ENCODE data around the gene AGBL1. TPM values are rescaled to one million over a fixed set of nuclear protein-coding genes. Genes with fewer than 3 reads are reported as not detected.

Gene AGBL1
- total and polyA plus RNA-seq, 8 donors, result under 0.01 to 0.18 TPM; not detected in 6

DNA sequence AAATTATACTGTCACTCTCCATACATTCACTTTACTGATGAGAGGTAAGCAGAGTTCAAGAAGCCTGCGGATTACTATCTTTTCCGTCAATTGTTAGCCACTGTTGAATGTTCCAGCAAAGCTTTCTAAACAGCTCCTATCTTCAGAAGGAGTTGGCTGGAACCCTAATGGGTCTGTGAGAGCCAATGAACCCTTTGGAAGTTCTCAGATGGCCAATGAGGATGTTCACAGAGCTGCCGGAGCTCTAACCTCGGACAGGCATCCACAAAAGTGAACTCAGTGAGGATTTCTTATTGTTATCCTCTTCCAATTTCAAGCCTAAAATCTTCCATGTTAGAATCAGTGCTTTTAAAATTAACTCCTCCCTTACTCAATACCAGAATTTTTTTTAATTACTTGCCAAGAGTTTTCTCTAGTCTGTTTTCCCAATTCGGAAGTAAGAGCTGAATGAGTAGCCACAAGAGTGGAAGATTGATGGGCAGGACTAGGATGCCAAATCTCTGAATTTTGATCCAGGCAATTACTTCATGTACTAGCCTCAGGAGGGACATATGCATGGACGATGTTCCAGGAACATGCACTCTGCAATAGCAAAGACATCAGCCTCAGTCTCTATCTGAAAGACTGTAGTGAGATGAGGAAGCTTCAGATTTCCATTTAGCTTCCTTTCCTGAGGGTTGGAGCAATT is 78.1 kb downstream of the AGBL1 start:
- Histone ChIP-seq H3K27ac (no peak overlapping the region), H3K27me3 (no peaks in the 10 kb centered on the region), H3K9me3 (no peaks in the 10 kb centered on the region), H3K4me3 (no peak overlapping the region), H3K36me3 (no peaks in the 10 kb centered on the region), H3K4me1 (no peaks in the 10 kb centered on the region)
- TF ChIP-seq, protein P1, sequence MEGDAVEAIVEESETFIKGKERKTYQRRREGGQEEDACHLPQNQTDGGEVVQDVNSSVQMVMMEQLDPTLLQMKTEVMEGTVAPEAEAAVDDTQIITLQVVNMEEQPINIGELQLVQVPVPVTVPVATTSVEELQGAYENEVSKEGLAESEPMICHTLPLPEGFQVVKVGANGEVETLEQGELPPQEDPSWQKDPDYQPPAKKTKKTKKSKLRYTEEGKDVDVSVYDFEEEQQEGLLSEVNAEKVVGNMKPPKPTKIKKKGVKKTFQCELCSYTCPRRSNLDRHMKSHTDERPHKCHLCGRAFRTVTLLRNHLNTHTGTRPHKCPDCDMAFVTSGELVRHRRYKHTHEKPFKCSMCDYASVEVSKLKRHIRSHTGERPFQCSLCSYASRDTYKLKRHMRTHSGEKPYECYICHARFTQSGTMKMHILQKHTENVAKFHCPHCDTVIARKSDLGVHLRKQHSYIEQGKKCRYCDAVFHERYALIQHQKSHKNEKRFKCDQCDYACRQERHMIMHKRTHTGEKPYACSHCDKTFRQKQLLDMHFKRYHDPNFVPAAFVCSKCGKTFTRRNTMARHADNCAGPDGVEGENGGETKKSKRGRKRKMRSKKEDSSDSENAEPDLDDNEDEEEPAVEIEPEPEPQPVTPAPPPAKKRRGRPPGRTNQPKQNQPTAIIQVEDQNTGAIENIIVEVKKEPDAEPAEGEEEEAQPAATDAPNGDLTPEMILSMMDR (IDR thresholded peaks at IDR 0.05), result no peak
- TF ChIP-seq POLR2AphosphoS5 (IDR thresholded peaks at IDR 0.05), result no peak
- TF ChIP-seq EP300 (IDR thresholded peaks at IDR 0.05), result no peak
- no peak for TF ChIP-seq POLR2A (IDR thresholded peaks at IDR 0.05)
- intact Hi-C loops (cut with DNase I; ENCODE audit: low total_unique reads), result no loop called here
- 71 to 83% (median 79%) methylated on average over 6 of the region's 6 CpGs for WGBS, 5 donors
- peak in 1 of 2 donors; percentile 7 for DNase-seq

DNA sequence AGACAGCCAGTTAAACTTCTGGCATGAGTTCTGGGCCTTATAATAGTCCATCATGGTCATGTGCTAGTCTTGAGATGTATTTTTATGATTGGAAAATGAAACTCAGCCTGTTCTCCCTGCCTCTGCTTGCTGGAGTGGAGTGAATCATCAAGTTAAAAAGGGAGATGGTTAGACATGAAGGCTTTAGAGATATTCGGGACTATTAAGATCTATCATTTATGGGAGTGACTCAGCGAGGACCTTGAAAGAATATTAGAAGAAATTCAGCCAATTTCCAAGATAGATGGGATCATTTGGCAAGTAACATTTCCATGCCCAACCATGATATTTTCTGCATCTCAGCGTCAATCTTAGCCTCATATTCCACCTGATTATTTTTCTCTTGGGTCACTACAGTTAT is 79.8 kb downstream of the AGBL1 start:
- H3K36me3 ChIP-seq, result no peaks in the 10 kb centered on the region
- WGBS, 5 donors, result 62 to 86% (median 78%) methylated on average over 3 of the region's 3 CpGs
- no peak overlapping the region for H3K27ac ChIP-seq
- TF ChIP-seq POLR2AphosphoS5 (IDR thresholded peaks at IDR 0.05) (no peak), EP300 (IDR thresholded peaks at IDR 0.05) (no peak), POLR2A (IDR thresholded peaks at IDR 0.05) (no peak)
- TF ChIP-seq, protein P1 (IDR thresholded peaks at IDR 0.05), result no peak
- intact Hi-C loops (cut with DNase I; ENCODE audit: low total_unique reads), result no loop called here
- no peak overlapping the region for H3K4me3 ChIP-seq
- no peaks in the 10 kb centered on the region for H3K27me3 ChIP-seq
- peaks cover 0 to 6% (median 0%) of the 10 kb centered on the region in 4 donors for H3K4me1 ChIP-seq
- DNase-seq, result no peak
- H3K9me3 ChIP-seq, result no peaks in the 10 kb centered on the region

DNA sequence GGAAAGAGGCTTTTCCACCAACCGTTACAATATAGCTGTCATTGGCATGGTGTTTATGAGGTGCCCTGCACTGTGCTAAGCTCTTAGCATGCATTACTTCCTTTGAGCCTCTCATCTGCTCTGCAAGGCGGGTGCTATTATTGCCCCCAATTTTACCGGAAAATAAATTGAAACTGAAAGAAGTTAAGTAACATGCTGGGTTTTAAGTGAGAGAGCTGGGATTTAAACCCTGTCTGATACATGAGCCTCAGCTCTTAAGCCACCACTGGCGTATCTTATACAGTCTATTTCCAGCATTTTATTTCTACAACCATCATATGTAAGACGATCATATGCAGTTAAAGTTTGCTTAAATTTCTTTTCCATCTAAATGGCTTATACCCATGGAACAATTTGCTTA is 81.6 kb downstream of the AGBL1 start:
- Histone ChIP-seq H3K27ac (no peak overlapping the region), H3K36me3 (no peaks in the 10 kb centered on the region), H3K4me3 (no peak overlapping the region), H3K4me1 (peaks cover 0 to 6% (median 0%) of the 10 kb centered on the region in 4 donors), H3K9me3 (no peaks in the 10 kb centered on the region), H3K27me3 (no peaks in the 10 kb centered on the region)
- no peak for DNase-seq
- TF ChIP-seq EP300 (IDR thresholded peaks at IDR 0.05) (no peak), POLR2A (IDR thresholded peaks at IDR 0.05) (no peak), POLR2AphosphoS5 (IDR thresholded peaks at IDR 0.05) (no peak)
- TF ChIP-seq, protein P1 (IDR thresholded peaks at IDR 0.05), result no peak
- intact Hi-C loops (cut with DNase I; ENCODE audit: low total_unique reads), result no loop called here
- 73 to 86% (median 82%) methylated on average over 5 of the region's 5 CpGs for WGBS, 5 donors

DNA sequence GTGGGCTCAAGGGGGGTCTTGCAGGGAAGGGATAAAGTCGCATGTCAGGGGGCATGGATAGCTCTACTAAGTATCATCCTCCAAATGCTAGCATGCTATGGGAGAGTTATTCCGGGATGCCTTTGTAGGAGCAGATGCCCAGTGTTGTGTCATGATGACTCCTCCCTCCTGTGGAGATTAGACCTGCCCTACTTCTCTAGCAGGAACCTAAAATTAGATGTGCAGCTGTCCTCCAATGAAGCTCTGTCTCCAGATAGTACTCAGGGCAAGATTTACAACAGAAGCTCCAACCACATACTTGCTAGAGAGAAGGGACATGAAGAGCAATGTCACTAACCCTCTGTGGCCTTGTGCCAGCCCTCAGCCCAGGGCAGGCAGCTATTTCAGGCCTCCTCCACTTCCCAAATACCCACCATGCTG is 82.5 kb downstream of the AGBL1 start:
- Histone ChIP-seq H3K9me3 (no peaks in the 10 kb centered on the region), H3K27me3 (peaks cover 0 to under 1% (median 0%) of the 10 kb centered on the region in 3 donors), H3K36me3 (no peaks in the 10 kb centered on the region), H3K4me3 (no peak overlapping the region), H3K4me1 (peaks cover 0 to 6% (median 0%) of the 10 kb centered on the region in 4 donors), H3K27ac (no peak overlapping the region)
- DNase-seq, result no peak
- intact Hi-C loops (cut with DNase I; ENCODE audit: low total_unique reads), result no loop called here
- TF ChIP-seq, protein P1 (IDR thresholded peaks at IDR 0.05), result no peak
- TF ChIP-seq POLR2AphosphoS5 (IDR thresholded peaks at IDR 0.05) (no peak), POLR2A (IDR thresholded peaks at IDR 0.05) (no peak), EP300 (IDR thresholded peaks at IDR 0.05) (no peak)
- WGBS, 5 donors, result 71 to 91% (median 82%) methylated on average over 2 of the region's 2 CpGs
